BLaER1 treated with 17β-estradiol and CSF1 and Interleukin-3, amounts not matched to agents 10 nM and 100 nM (cell line): ENCODE measurements around the gene SLC36A2.
A peak's percentile ranks its signal among the peaks of the same experiment; 100 is the strongest.

Experiments used
- H3K27ac ChIP-seq, 11 experiments: shearing (Covaris generic); formaldehyde crosslinking; 2 replicates each; pipeline ENCODE4 v1.8.1; 2022
- H3K27me3 ChIP-seq, 11 experiments: shearing (Covaris generic); formaldehyde crosslinking; 2 replicates each; pipeline ENCODE4 v1.8.1; 2022
- H3K36me3 ChIP-seq, 11 experiments: shearing (Covaris generic); formaldehyde crosslinking; 2 replicates each; pipeline ENCODE4 v1.8.1; 2022
- H3K4me1 ChIP-seq, 10 experiments: shearing (Covaris generic); formaldehyde crosslinking; 2 replicates each; pipeline ENCODE4 v1.8.1; 2022
- H3K4me2 ChIP-seq, 11 experiments: shearing (Covaris generic); formaldehyde crosslinking; 2 replicates each; pipeline ENCODE4 v1.8.1; 2022
- H3K4me3 ChIP-seq, 10 experiments: shearing (Covaris generic); formaldehyde crosslinking; 2 replicates each; pipeline ENCODE4 v1.8.1; 2022
- H3K9ac ChIP-seq, 11 experiments: shearing (Covaris generic); formaldehyde crosslinking; 2 replicates each; pipeline ENCODE4 v1.8.1; 2022
- H3K9me3 ChIP-seq, 11 experiments: shearing (Covaris generic); formaldehyde crosslinking; replicated peaks in 1 of 11; 2 replicates each; pipeline ENCODE4 v1.8.1; 2022
- H4K20me1 ChIP-seq, 11 experiments: shearing (Covaris generic); formaldehyde crosslinking; 2 replicates each; pipeline ENCODE4 v1.8.1; 2022
- Cebpa-rat ChIP-seq, 11 experiments: shearing (Covaris generic); IDR thresholded peaks; 2 replicates each; pipeline ENCODE4 v1.8.1; 2022

SLC36A2 gene

DNA sequence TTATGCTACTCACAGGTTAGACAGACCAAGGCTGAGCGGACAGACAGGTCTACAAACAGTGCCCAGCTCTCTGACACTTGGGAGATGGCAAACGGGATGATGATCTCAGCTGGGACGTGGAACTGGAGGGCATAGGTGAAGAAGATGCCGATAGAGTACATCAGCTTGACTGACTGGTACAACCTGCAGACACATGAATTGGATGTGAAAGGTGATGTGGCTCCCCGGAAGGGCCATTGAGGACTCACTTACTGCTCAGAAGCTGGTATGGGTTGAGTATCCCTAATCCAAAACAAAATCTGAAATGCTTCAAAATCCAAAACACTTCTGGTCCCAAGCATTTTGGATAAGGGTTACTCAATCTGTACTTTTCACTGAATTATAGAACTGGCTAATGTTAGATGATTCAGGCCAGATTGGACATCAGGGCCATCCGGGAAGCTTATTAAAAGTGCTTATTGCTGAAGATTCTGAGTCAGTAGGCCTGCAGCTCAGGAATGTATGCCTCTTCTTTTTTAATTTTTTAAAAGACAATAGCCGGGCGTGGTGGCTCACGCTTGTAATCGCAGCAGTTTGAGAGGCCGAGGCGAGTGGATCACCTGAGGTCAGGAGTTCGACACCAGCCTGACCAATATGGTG is 66.2 kb downstream of the SLC36A2 start:
- Histone ChIP-seq H3K4me3 (no peak overlapping the region), H3K27me3 (no peaks in the 10 kb centered on the region), H3K36me3 (no peaks in the 10 kb centered on the region), H3K4me1 (no peaks in the 10 kb centered on the region), H3K9me3 (no peaks in the 10 kb centered on the region), H3K4me2 (no peak overlapping the region), H3K9ac (no peak overlapping the region), H4K20me1 (no peaks in the 10 kb centered on the region), H3K27ac (no peak overlapping the region)
- no peak for TF ChIP-seq Cebpa-rat (IDR thresholded peaks at IDR 0.05)

DNA sequence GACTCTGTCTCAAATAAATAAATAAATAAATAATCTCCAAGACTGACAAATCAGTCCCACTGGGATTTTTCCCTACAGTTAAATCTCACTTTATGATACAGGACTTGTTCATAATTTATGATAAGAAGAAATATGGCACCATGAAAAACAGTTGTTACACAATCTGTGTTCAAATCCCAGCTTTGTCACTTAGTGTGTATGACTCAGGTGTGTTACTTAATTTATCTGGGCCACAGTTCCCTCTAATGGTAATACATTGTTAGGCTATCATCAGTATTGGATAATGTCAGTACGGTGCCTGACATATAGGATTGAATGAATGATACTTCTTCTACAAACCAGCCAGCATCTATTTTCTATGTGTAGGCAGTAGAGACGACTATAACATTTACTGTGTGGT is 66.9 kb downstream of the SLC36A2 start:
- TF ChIP-seq Cebpa-rat (IDR thresholded peaks at IDR 0.05), result no peak
- H3K27me3 ChIP-seq, result no peaks in the 10 kb centered on the region
- no peak overlapping the region for H3K27ac ChIP-seq
- H3K9me3 ChIP-seq, result no peaks in the 10 kb centered on the region
- H3K4me1 ChIP-seq, result no peaks in the 10 kb centered on the region
- H3K4me2 ChIP-seq, result no peak overlapping the region
- H3K4me3 ChIP-seq, result no peak overlapping the region
- H3K9ac ChIP-seq, result no peak overlapping the region
- H4K20me1 ChIP-seq, result no peaks in the 10 kb centered on the region
- H3K36me3 ChIP-seq, result no peaks in the 10 kb centered on the region

DNA sequence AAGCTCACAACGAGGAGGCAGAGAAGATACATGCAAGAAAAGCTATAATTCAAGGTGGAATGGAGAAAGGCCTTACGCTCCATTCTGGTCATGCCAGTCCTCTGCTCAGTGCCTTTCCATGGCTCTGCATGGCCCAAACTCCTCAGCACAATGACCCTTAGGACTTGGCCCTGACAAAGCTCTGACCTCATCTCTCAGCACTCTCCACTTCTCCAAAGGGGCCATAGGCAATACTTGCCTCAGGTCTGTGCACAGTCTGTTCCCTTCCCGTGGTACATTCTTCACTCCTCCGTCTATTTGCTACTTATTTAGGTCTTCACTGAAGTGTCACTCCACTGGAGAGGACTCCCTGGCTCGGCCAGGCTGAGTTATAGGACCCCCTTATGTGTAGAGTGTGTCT is 68.5 kb downstream of the SLC36A2 start:
- H3K27me3 ChIP-seq, result no peaks in the 10 kb centered on the region
- H3K4me3 ChIP-seq, result no peak overlapping the region
- H3K9me3 ChIP-seq, result no peaks in the 10 kb centered on the region
- H3K4me2 ChIP-seq, result no peak overlapping the region
- no peak overlapping the region for H3K27ac ChIP-seq
- no peak overlapping the region for H3K9ac ChIP-seq
- TF ChIP-seq Cebpa-rat (IDR thresholded peaks at IDR 0.05), result no peak
- no peaks in the 10 kb centered on the region for H3K36me3 ChIP-seq
- H4K20me1 ChIP-seq, result no peaks in the 10 kb centered on the region
- no peaks in the 10 kb centered on the region for H3K4me1 ChIP-seq

- Histone ChIP-seq H3K36me3 (peaks cover 0 to 11% (median 0%) of the 10 kb centered on the region in 11 experiments; a peak in 4 of 22 replicates), H3K9me3 (no peaks in the 10 kb centered on the region), H4K20me1 (peaks cover 0 to 10% (median 0%) of the 10 kb centered on the region in 11 experiments; a peak in 2 of 22 replicates), H3K27ac (no peak overlapping the region), H3K4me1 (peaks cover 0 to 15% (median 0%) of the 10 kb centered on the region in 10 experiments; a peak in 6 of 20 replicates), H3K4me2 (no peak overlapping the region), H3K9ac (no peak overlapping the region), H3K27me3 (no peaks in the 10 kb centered on the region), H3K4me3 (no peak overlapping the region)
- TF ChIP-seq Cebpa-rat (IDR thresholded peaks at IDR 0.05), result no peak
These were observed 71.6 kb downstream of the SLC36A2 start for GRCh38 chr5:151275803-151276202.

DNA sequence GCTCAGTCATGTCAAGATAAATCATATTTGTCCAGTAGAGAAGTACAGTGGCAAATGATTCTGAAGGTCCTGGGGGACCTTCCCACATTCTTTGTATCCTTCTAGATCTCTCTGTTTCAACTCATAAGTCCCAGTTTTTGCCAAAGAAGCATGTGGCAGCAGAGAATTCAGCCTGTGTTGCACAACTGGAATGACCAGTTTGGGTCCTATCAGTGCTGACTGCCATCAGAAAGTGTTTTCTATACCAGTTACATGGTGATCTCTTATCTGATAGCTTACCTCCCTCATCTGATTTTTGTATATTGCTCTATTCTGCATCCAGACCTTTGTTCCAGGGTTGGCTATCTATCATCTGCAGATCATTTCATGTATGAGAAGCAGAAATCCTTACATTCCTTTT is 72.7 kb downstream of the SLC36A2 start:
- H3K9me3 ChIP-seq, result no peaks in the 10 kb centered on the region

DNA sequence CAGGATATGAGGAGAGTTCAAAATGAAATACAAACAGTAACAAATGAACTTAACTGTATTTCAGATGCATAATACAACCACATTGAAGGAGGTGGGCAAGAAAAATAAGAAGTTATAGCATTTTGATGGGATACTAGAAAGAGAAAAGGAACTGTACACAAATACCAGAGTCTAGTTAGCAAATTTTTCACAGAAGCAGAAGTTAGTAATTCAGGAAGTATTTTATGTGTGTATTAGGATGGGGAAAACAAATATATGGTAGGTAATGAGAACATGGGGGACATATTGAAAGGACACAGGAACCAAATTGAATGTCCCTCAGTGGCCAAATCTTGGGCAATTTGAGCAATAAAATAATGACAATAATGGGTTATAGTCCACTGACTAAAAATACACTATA is 76.0 kb downstream of the SLC36A2 start:
- peak overlapping the region in 3 of 11 experiments; percentile 5 to 72 (median 66); a peak in 5 of 22 replicates for H3K4me2 ChIP-seq
- no peaks in the 10 kb centered on the region for H3K9me3 ChIP-seq
- peaks cover 38 to 56% (median 42%) of the 10 kb centered on the region in 11 experiments for H3K36me3 ChIP-seq
- peak overlapping the region in 2 of 11 experiments; percentile 34 to 59; a peak in 4 of 22 replicates for H3K27ac ChIP-seq
- H3K9ac ChIP-seq, result no peak overlapping the region
- no peaks in the 10 kb centered on the region for H3K27me3 ChIP-seq
- H3K4me3 ChIP-seq, result no peak overlapping the region
- peaks cover 0 to 33% (median 0%) of the 10 kb centered on the region in 10 experiments; a peak in 6 of 20 replicates for H3K4me1 ChIP-seq
- no peak for TF ChIP-seq Cebpa-rat (IDR thresholded peaks at IDR 0.05)
- peaks cover 0 to 51% (median 0%) of the 10 kb centered on the region in 11 experiments; a peak in 2 of 22 replicates for H4K20me1 ChIP-seq

More for the DNA sequence above, 72.7 kb downstream of the SLC36A2 start:
- Histone ChIP-seq H3K4me2 (no peak overlapping the region), H3K9ac (no peak overlapping the region), H3K4me1 (peaks cover 0 to 27% (median 0%) of the 10 kb centered on the region in 10 experiments; a peak in 6 of 20 replicates), H3K27me3 (no peaks in the 10 kb centered on the region), H4K20me1 (peaks cover 0 to 20% (median 0%) of the 10 kb centered on the region in 11 experiments; a peak in 2 of 22 replicates), H3K4me3 (no peak overlapping the region), H3K36me3 (peaks cover 5 to 23% (median 10%) of the 10 kb centered on the region in 11 experiments; a peak in 21 of 22 replicates), H3K27ac (no peak overlapping the region)
- TF ChIP-seq Cebpa-rat (IDR thresholded peaks at IDR 0.05), result no peak

- Histone ChIP-seq H3K4me3 (no peak overlapping the region), H3K27ac (peak overlapping the region in 2 of 11 experiments; percentile 34 to 59; a peak in 3 of 22 replicates), H3K4me2 (peak overlapping the region in 3 of 11 experiments; percentile 5 to 72 (median 66); a peak in 5 of 22 replicates)
These were observed 76.8 kb downstream of the SLC36A2 start for GRCh38 chr5:151270599-151270998.

GRCh38 chr5:151267491-151268260 is 79.7 kb downstream of the SLC36A2 start:
- Histone ChIP-seq H3K9me3 (no peaks in the 10 kb centered on the region), H3K4me3 (no peak overlapping the region), H3K9ac (no peak overlapping the region), H3K4me1 (peaks cover 0 to 54% (median 0%) of the 10 kb centered on the region in 10 experiments; a peak in 7 of 20 replicates), H3K27ac (no peak overlapping the region), H3K36me3 (peaks cover 64 to 92% (median 78%) of the 10 kb centered on the region in 11 experiments), H3K27me3 (no peaks in the 10 kb centered on the region), H3K4me2 (no peak overlapping the region), H4K20me1 (peaks cover 0 to 88% (median 0%) of the 10 kb centered on the region in 11 experiments; a peak in 4 of 22 replicates)
- no peak for TF ChIP-seq Cebpa-rat (IDR thresholded peaks at IDR 0.05)

More at GRCh38 chr5:151270599-151270998, 76.8 kb downstream of the SLC36A2 start:
- peaks cover 0 to 33% (median 0%) of the 10 kb centered on the region in 10 experiments; a peak in 6 of 20 replicates for H3K4me1 ChIP-seq
- H3K36me3 ChIP-seq, result peaks cover 46 to 63% (median 49%) of the 10 kb centered on the region in 11 experiments
- TF ChIP-seq Cebpa-rat (IDR thresholded peaks at IDR 0.05), result no peak
- H4K20me1 ChIP-seq, result peaks cover 0 to 59% (median 0%) of the 10 kb centered on the region in 11 experiments; a peak in 2 of 22 replicates
- no peaks in the 10 kb centered on the region for H3K27me3 ChIP-seq
- H3K9ac ChIP-seq, result no peak overlapping the region
- H3K9me3 ChIP-seq, result no peaks in the 10 kb centered on the region
